Activated CD8-positive, alpha-beta memory T cell treated with anti-CD3 and anti-CD28 coated beads, Interleukin-2, amount 50 U/mL, for 1 hour (primary cell): ENCODE data around the gene ANGEL2.
"Not testable (repeated sequence)": the region's sequence is repeated elsewhere in the genome, so short reads cannot be mapped to it uniquely, and the experiment has no call there.

ENCODE experiments used
- DNase-seq: peaks from one replicate; pipeline ENCODE4 v3.0.0-alpha.2; 2020; ENCODE audit errors: extremely low read depth

The ANGEL2 gene

GRCh38 chr1:213017447-213018273 lies 2.0 kb upstream of the ANGEL2 start:
- DNase-seq = no peak

- no peak for DNase-seq
Observed at GRCh38 chr1:213014642-213015041, 1.0 kb downstream of the ANGEL2 start.

GRCh38 chr1:213008564-213008963 lies 7.1 kb downstream of the ANGEL2 start:
- no peak for DNase-seq

GRCh38 chr1:213003256-213003655 lies 12.4 kb downstream of the ANGEL2 start:
- no peak for DNase-seq

- no peak for DNase-seq
Observed at GRCh38 chr1:212994926-212995325, 20.7 kb downstream of the ANGEL2 start.

- DNase-seq = not testable (repeated sequence)
Observed at GRCh38 chr1:212993960-212994359, 21.7 kb downstream of the ANGEL2 start.

- DNase-seq = no peak
Observed at GRCh38 chr1:212990276-212990675, 25.4 kb downstream of the ANGEL2 start.

- no peak for DNase-seq
Observed at GRCh38 chr1:212987702-212988322, 27.9 kb downstream of the ANGEL2 start.

GRCh38 chr1:212986551-212986950 lies 29.1 kb downstream of the ANGEL2 start:
- DNase-seq = no peak

- DNase-seq = no peak
Observed at GRCh38 chr1:212984522-212985291, 31.0 kb downstream of the ANGEL2 start.

- no peak for DNase-seq
Observed at GRCh38 chr1:212983482-212983881, 32.2 kb downstream of the ANGEL2 start.

- DNase-seq = no peak
Observed at GRCh38 chr1:212982430-212983152, 33.1 kb downstream of the ANGEL2 start.

GRCh38 chr1:212981571-212982328 lies 33.9 kb downstream of the ANGEL2 start:
- DNase-seq = no peak

GRCh38 chr1:212981025-212981495 lies 34.6 kb downstream of the ANGEL2 start:
- DNase-seq = no peak

GRCh38 chr1:212980123-212980785 lies 35.4 kb downstream of the ANGEL2 start:
- no peak for DNase-seq

GRCh38 chr1:212979340-212980122 lies 36.1 kb downstream of the ANGEL2 start:
- no peak for DNase-seq

GRCh38 chr1:212977781-212978645 lies 37.7 kb downstream of the ANGEL2 start:
- no peak for DNase-seq

GRCh38 chr1:212976586-212976985 lies 39.1 kb downstream of the ANGEL2 start:
- DNase-seq = no peak
